ENCODE results near the gene GMDS.

The GMDS gene

DNA sequence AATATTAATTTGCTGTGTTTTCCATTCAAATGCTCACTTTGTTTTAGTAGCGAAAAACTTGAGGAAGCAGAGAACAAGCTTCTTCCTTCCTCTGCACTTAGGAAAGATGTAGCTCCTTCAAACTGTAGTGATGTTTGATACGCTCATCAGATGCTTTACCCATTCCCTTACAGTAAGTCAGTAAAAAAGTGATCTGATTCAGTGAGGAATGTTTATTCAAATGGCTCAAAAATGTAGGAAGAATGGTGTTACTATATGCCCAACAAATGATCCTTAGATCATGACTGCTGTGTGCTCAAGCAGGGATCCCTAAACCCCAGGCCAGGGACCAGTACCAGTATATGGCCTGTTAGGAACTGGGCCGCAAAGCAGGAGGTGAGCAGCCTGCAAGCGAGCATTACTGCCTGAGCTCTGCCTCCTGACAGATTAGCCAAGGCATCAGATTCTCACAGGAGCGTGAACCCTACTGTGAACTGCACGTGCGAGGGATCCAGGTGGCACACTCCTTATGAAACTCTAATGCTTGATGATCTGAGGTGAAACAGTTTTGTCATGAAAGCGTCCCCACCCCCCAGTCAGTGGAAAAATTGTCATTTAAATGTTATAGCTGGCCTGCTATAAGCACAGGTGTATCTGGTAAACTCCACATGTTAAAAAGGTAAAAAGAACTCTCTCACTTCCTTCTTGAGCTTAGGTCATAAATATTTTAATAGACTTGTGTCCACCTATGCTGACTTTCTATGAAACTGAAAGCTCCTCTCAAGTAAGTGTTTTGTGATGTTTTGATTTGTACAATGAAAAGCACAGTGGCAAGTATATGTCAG, 448.5 kb downstream of the GMDS start:
- Histone ChIP-seq H3K36me3 (ENCODE audit: control insufficient read depth, insufficient read depth, low read length) (no peaks in the 10 kb centered on the region), H3K4me1 (ENCODE audit: control insufficient read depth, insufficient read depth, low read length) (no peaks in the 10 kb centered on the region), H3K27me3 (ENCODE audit: control insufficient read depth, insufficient read depth, low read length) (no peaks in the 10 kb centered on the region), H3K4me3 (ENCODE audit: low read length) (no peak overlapping the region), H3K9me3 (ENCODE audit: control insufficient read depth, insufficient read depth, low read length) (no peaks in the 10 kb centered on the region), H3K27ac (ENCODE audit: low read length) (no peak overlapping the region)
- WGBS (ENCODE audit: insufficient coverage, insufficient read length) = no CpG with 5 or more reads among the region's 8 CpGs
- no peak for DNase-seq (ENCODE audit: low read depth, low spot score)

DNA sequence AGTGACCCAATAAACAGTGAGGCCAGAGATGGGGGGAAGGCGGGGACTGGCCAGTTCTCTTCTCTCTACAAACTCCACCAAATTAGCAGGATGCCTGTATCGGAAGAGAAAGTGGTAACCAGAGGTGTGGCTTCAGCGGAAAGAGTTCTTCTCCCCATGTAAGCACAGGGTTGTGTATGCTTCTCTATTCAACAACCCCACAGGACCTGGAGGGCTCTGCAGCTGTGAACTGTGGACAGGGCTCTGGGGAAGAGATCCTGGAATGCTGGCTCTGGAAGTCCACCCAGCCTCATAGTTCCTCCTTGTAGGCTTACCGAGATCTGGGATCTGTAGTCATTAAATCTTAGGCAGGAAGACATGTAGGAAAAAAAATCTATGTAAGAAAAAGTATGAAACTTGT, 449.5 kb downstream of the GMDS start:
- H3K4me1 ChIP-seq (ENCODE audit: control insufficient read depth, insufficient read depth, low read length) = no peaks in the 10 kb centered on the region
- no peak for DNase-seq (ENCODE audit: low read depth, low spot score)
- no peak overlapping the region for H3K4me3 ChIP-seq (ENCODE audit: low read length)
- no peaks in the 10 kb centered on the region for H3K9me3 ChIP-seq (ENCODE audit: control insufficient read depth, insufficient read depth, low read length)
- no peaks in the 10 kb centered on the region for H3K36me3 ChIP-seq (ENCODE audit: control insufficient read depth, insufficient read depth, low read length)
- H3K27me3 ChIP-seq (ENCODE audit: control insufficient read depth, insufficient read depth, low read length) = no peaks in the 10 kb centered on the region
- H3K27ac ChIP-seq (ENCODE audit: low read length) = no peak overlapping the region
- no CpG with 5 or more reads among the region's 4 CpGs for WGBS (ENCODE audit: insufficient coverage, insufficient read length)

DNA sequence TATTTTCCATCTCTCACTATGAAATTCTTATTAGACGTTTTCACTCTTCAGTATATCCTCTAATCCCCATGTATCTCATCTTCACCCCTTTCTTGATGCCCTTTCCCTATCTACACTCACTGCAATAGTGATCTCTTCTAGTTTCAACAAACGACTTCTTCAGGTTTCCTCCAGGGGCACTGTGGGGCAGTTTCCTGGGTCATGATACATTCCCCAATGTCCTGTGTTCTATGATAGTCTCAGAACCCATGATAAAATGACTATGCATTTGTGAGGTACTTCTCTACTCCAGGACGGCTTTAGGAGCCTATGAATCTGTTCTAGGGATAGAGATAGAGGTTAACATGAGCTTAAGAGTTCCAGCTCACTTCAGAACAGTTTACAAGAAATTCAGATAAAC, 452.4 kb downstream of the GMDS start:
- DNase-seq (ENCODE audit: low read depth, low spot score) = no peak
- Histone ChIP-seq H3K27me3 (ENCODE audit: control insufficient read depth, insufficient read depth, low read length) (no peaks in the 10 kb centered on the region), H3K4me1 (ENCODE audit: control insufficient read depth, insufficient read depth, low read length) (no peaks in the 10 kb centered on the region), H3K4me3 (ENCODE audit: low read length) (no peak overlapping the region), H3K9me3 (ENCODE audit: control insufficient read depth, insufficient read depth, low read length) (no peaks in the 10 kb centered on the region), H3K36me3 (ENCODE audit: control insufficient read depth, insufficient read depth, low read length) (no peaks in the 10 kb centered on the region), H3K27ac (ENCODE audit: low read length) (no peak overlapping the region)
- no CpG with 5 or more reads among the region's 3 CpGs for WGBS (ENCODE audit: insufficient coverage, insufficient read length)

DNA sequence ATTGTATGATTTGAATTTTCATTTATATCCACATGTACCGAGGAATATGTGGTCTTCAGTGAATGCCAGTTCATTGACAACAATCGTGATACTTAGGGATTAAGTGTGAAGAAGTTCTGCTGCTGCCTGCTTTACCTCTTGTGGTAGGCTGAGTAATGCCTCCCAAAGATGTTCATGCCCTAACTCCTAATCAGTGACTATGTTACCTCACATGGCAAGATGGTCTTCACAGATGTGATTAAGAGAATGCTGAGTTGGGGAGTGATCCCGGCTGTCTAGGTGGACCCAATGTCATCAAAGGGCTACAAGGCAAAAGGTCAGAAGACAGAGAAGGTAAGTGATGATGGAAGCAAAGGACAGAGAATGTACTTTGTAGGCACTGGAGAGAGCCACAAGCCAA, 454.7 kb downstream of the GMDS start:
- Histone ChIP-seq H3K27ac (ENCODE audit: low read length) (no peak overlapping the region), H3K4me1 (ENCODE audit: control insufficient read depth, insufficient read depth, low read length) (no peaks in the 10 kb centered on the region), H3K27me3 (ENCODE audit: control insufficient read depth, insufficient read depth, low read length) (no peaks in the 10 kb centered on the region), H3K4me3 (ENCODE audit: low read length) (no peak overlapping the region), H3K36me3 (ENCODE audit: control insufficient read depth, insufficient read depth, low read length) (no peaks in the 10 kb centered on the region), H3K9me3 (ENCODE audit: control insufficient read depth, insufficient read depth, low read length) (no peaks in the 10 kb centered on the region)
- DNase-seq (ENCODE audit: low read depth, low spot score) = no peak
- whole genome bisulfite sequencing (ENCODE audit: insufficient coverage, insufficient read length) = no CpG with 5 or more reads among the region's 3 CpGs

DNA sequence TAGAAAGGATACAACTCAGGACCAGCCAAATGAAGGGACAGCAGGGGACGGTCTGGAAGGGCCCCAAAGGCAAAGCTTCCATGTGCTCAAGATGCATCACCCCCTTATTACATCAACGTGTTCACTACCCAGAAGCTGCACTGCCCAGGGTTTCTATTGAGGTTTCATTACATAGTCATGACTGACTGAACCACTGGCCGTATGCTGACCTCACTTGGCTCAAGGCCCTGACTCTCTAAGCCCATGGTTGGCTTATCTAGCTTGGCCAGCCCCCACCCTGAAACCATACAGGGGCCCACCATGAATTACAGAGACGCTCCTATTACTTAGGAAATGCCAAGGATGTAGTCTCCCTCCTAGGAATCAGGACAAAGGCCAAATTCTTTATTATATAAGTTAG, 456.3 kb downstream of the GMDS start:
- H3K36me3 ChIP-seq (ENCODE audit: control insufficient read depth, insufficient read depth, low read length) = no peaks in the 10 kb centered on the region
- no peaks in the 10 kb centered on the region for H3K9me3 ChIP-seq (ENCODE audit: control insufficient read depth, insufficient read depth, low read length)
- no peaks in the 10 kb centered on the region for H3K27me3 ChIP-seq (ENCODE audit: control insufficient read depth, insufficient read depth, low read length)
- DNase-seq (ENCODE audit: low read depth, low spot score) = no peak
- whole genome bisulfite sequencing (ENCODE audit: insufficient coverage, insufficient read length) = no CpG with 5 or more reads among the region's 4 CpGs
- no peak overlapping the region for H3K27ac ChIP-seq (ENCODE audit: low read length)
- no peak overlapping the region for H3K4me3 ChIP-seq (ENCODE audit: low read length)
- H3K4me1 ChIP-seq (ENCODE audit: control insufficient read depth, insufficient read depth, low read length) = no peaks in the 10 kb centered on the region

DNA sequence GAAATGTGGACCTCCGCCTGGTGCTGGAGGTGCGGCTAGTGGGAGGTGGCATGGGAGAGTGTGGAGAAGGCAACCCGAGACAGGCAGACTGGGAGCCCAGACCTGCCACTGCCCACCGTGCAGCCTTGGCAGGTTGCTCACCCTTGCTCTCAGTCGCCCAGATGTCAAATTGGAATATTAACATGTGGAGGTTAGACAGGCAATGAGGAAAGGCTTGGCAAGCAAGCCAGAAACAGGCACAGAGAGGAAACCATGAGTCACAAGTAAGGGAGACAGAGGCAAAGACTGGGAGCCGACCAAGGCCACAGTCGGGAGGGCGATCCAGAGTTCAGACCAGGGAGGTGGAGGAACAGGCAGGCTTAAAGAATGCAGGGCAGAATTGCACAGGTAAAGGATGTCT, 457.5 kb downstream of the GMDS start:
- Histone ChIP-seq H3K27me3 (ENCODE audit: control insufficient read depth, insufficient read depth, low read length) (no peaks in the 10 kb centered on the region), H3K36me3 (ENCODE audit: control insufficient read depth, insufficient read depth, low read length) (no peaks in the 10 kb centered on the region), H3K9me3 (ENCODE audit: control insufficient read depth, insufficient read depth, low read length) (no peaks in the 10 kb centered on the region), H3K4me1 (ENCODE audit: control insufficient read depth, insufficient read depth, low read length) (no peaks in the 10 kb centered on the region), H3K4me3 (ENCODE audit: low read length) (no peak overlapping the region), H3K27ac (ENCODE audit: low read length) (no peak overlapping the region)
- DNase-seq (ENCODE audit: low read depth, low spot score) = no peak
- WGBS (ENCODE audit: insufficient coverage, insufficient read length) = no CpG with 5 or more reads among the region's 8 CpGs

DNA sequence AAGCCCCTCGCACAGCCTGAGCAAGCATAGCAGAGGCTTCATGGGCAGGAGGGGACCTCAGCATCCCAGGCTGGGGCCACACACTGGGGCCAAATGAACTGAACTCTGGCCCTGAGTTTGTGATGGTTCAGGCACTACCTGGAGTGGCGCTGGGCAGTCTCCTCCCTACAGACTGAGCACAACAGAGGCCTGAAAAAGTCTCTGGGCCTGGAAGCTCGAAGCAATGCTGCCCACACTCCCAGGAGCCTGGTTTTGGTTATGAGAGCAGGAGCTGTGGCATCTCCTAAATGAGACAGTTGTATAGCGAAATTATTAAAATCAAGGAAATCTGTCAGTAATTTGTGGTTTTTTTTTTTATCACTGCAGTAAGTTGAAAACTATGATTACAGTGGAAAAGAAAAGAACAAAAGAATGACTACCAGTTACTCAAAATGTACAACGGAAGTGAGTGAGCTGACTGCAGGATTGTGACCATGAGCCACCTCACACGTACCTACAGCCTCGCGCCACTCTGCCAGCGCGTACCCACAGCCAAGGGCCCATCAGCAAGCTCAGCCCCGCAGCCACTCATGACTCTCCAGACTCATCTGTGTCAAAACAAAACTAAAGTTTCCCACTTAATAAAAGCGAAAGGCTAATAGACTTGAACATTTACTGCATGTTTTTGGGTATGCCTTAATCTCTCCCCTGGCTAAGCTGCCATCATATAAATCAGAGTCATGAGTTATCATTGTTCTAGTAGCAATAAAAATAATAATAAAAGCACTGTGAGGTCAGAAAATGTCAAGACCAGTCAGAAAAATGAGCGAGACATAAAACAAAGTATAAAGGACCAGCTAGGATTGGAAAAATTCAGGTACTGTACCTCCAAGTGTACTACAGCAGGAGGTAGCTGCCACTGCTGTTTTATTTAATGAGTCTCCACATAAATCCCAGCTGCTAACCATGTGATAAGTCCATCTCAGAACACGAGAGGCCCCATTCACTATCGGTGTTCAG, 458.7 kb downstream of the GMDS start:
- Histone ChIP-seq H3K27ac (ENCODE audit: low read length) (no peak overlapping the region), H3K4me1 (ENCODE audit: control insufficient read depth, insufficient read depth, low read length) (no peaks in the 10 kb centered on the region), H3K9me3 (ENCODE audit: control insufficient read depth, insufficient read depth, low read length) (no peaks in the 10 kb centered on the region), H3K27me3 (ENCODE audit: control insufficient read depth, insufficient read depth, low read length) (no peaks in the 10 kb centered on the region), H3K4me3 (ENCODE audit: low read length) (no peak overlapping the region), H3K36me3 (ENCODE audit: control insufficient read depth, insufficient read depth, low read length) (no peaks in the 10 kb centered on the region)
- no CpG with 5 or more reads among the region's 15 CpGs for WGBS (ENCODE audit: insufficient coverage, insufficient read length)
- DNase-seq (ENCODE audit: low read depth, low spot score) = no peak

DNA sequence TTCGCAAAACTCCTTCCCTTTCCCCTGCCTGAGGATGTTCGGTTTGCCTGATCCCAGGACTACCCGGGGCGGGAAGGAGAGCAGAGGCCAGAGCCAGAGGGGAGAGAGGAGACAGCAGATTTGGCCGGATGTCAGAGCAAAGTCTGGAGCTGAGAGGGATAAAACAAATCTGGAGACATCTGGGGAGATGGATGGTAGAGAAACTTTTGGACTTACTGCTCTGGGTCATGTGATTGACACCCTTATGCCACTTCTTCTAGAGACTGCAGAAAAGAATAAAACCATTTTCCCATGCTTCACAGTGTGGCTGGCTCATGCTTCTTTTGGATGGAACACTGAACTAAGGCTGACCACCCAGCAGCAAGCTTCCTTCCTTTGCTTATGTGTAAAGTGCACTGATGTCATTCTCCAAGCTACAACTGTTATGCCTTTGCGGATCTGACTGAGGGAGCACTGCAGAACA, 461.0 kb downstream of the GMDS start:
- no peaks in the 10 kb centered on the region for H3K9me3 ChIP-seq (ENCODE audit: control insufficient read depth, insufficient read depth, low read length)
- H3K4me1 ChIP-seq (ENCODE audit: control insufficient read depth, insufficient read depth, low read length) = no peaks in the 10 kb centered on the region
- WGBS (ENCODE audit: insufficient coverage, insufficient read length) = no CpG with 5 or more reads among the region's 6 CpGs
- H3K36me3 ChIP-seq (ENCODE audit: control insufficient read depth, insufficient read depth, low read length) = no peaks in the 10 kb centered on the region
- no peak overlapping the region for H3K27ac ChIP-seq (ENCODE audit: low read length)
- DNase-seq (ENCODE audit: low read depth, low spot score) = no peak
- H3K4me3 ChIP-seq (ENCODE audit: low read length) = no peak overlapping the region
- H3K27me3 ChIP-seq (ENCODE audit: control insufficient read depth, insufficient read depth, low read length) = no peaks in the 10 kb centered on the region

DNA sequence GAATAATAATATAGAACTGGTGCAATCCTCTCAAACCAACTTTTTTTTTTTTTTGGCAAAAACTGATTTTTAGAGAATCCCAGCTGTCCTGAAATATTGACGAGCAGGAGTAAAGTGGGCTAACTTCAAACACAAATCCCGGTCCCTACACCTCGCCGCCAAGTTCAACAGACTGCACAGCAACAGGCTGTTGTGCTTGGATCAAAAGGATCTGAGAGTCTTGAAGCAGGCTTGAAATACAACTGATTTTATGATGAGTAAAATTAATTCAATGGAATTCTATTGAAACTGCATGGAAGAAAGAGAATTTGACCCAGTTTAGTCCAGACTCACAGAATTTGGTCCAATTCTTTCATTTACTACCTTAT, 463.6 kb downstream of the GMDS start:
- no peak for DNase-seq (ENCODE audit: low read depth, low spot score)
- H3K36me3 ChIP-seq (ENCODE audit: control insufficient read depth, insufficient read depth, low read length) = no peaks in the 10 kb centered on the region
- no peak overlapping the region for H3K4me3 ChIP-seq (ENCODE audit: low read length)
- no CpG with 5 or more reads among the region's 4 CpGs for WGBS (ENCODE audit: insufficient coverage, insufficient read length)
- H3K9me3 ChIP-seq (ENCODE audit: control insufficient read depth, insufficient read depth, low read length) = no peaks in the 10 kb centered on the region
- no peaks in the 10 kb centered on the region for H3K4me1 ChIP-seq (ENCODE audit: control insufficient read depth, insufficient read depth, low read length)
- H3K27ac ChIP-seq (ENCODE audit: low read length) = no peak overlapping the region
- H3K27me3 ChIP-seq (ENCODE audit: control insufficient read depth, insufficient read depth, low read length) = no peaks in the 10 kb centered on the region

DNA sequence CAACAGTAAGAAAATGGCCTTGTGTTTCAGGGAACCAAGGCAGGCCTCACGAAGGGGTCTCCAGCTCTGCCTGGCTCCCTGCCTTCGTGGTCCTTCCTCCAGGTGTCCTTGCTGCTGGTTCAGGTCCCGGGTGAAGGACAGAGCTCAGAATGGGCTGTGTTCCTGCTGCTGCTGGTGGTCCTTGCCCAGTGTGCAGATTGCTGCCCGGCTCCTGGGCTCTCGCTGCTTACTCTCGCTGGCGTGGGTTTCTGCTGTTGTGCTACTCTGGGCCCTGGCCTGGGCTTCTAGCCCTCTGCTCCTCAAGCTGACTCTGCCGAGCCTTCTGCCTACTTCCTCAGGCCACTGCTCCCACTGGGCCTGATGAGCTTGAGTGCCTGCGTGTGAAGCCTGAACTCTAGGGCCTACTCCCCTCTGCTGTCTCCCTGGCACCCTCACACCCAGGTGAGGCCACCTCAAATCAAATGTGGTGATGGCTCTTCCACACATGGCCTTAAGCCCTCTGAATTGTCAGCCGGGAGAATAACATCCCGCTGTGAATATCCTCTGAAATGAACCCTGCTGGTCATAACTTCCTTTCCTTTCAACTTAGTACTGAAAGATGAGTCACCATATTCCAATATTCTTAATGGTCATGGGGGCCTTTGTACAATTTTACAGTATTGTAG, 464.1 kb downstream of the GMDS start:
- Histone ChIP-seq H3K27me3 (ENCODE audit: control insufficient read depth, insufficient read depth, low read length) (no peaks in the 10 kb centered on the region), H3K4me1 (ENCODE audit: control insufficient read depth, insufficient read depth, low read length) (no peaks in the 10 kb centered on the region), H3K4me3 (ENCODE audit: low read length) (no peak overlapping the region), H3K9me3 (ENCODE audit: control insufficient read depth, insufficient read depth, low read length) (no peaks in the 10 kb centered on the region), H3K36me3 (ENCODE audit: control insufficient read depth, insufficient read depth, low read length) (no peaks in the 10 kb centered on the region), H3K27ac (ENCODE audit: low read length) (no peak overlapping the region)
- DNase-seq (ENCODE audit: low read depth, low spot score) = no peak
- WGBS (ENCODE audit: insufficient coverage, insufficient read length) = no CpG with 5 or more reads among the region's 11 CpGs
